H1 (cell line): Measurements from ENCODE around the gene FAT3. TPM values are rescaled to one million over a fixed set of nuclear protein-coding genes. Genes with fewer than 3 reads are reported as not detected.

Experiments used
- ATF2 ChIP-seq: IDR thresholded peaks from 2 replicates; pipeline ENCODE4 v1.6.1; 2012; ENCODE audit warnings: low read length, inconsistent platforms
- BCL11A ChIP-seq, 2 experiments: IDR thresholded peaks; one replicate each; pipeline ENCODE4 v1.6.1; 2011; ENCODE audit warnings: low read depth in 2 of 2, low read length in 2 of 2, mild to moderate bottlenecking in 2 of 2
- EZH2 ChIP-seq: fragments of 200-600 bp; sonication (generic); IDR thresholded peaks from 2 replicates; pipeline ENCODE4 v1.7.1; 2012; ENCODE audit warnings: low read depth, mild to moderate bottlenecking, moderate library complexity, low read length, inconsistent platforms; ENCODE audit not compliant: severe bottlenecking
- GABPA ChIP-seq: IDR thresholded peaks from 2 replicates; pipeline ENCODE4 v1.6.1; 2011; ENCODE audit warnings: mild to moderate bottlenecking, low read length, moderate library complexity, borderline replicate concordance; ENCODE audit not compliant: insufficient read depth
- HDAC2 ChIP-seq, 2 experiments: fragments of 300-600 bp in 1 of 2; sonication (generic) in 1 of 2; IDR thresholded peaks; 2 replicates each; pipeline ENCODE4 v1.6.1; 2011 to 2012; ENCODE audit warnings: low read depth in 2 of 2, low read length in 2 of 2, mild to moderate bottlenecking in 2 of 2, moderate library complexity in 2 of 2, borderline replicate concordance in 1 of 2, inconsistent platforms in 1 of 2
- JUN ChIP-seq: IDR thresholded peaks from 2 replicates; pipeline ENCODE4 v1.6.1; 2011; ENCODE audit warnings: low read depth, mild to moderate bottlenecking, improper control_type of control experiment, low read length
- KDM4A ChIP-seq: IDR thresholded peaks from one replicate; pipeline ENCODE4 v1.7.1; 2012; ENCODE audit warnings: low read depth, mild to moderate bottlenecking, moderate library complexity, low read length, inconsistent platforms; ENCODE audit not compliant: severe bottlenecking
- NANOG ChIP-seq: IDR thresholded peaks from 2 replicates; pipeline ENCODE4 v1.6.1; 2011; ENCODE audit warnings: low read length, low read depth, mild to moderate bottlenecking, inconsistent platforms; ENCODE audit not compliant: insufficient read depth, poor library complexity, severe bottlenecking
- RAD21 ChIP-seq, 2 experiments: IDR thresholded peaks in 1 of 2; conservative IDR thresholded peaks in 1 of 2; 2 replicates each; pipeline ENCODE4 v1.6.1; 2011; ENCODE audit warnings: low read depth in 2 of 2, low read length in 2 of 2, improper control_type of control experiment in 1 of 2, inconsistent platforms in 1 of 2, mild to moderate bottlenecking in 1 of 2, moderate library complexity in 1 of 2
- SIRT6 ChIP-seq: IDR thresholded peaks from one replicate; pipeline ENCODE4 v1.7.1; 2012; ENCODE audit warnings: low read length, inconsistent platforms
- SRF ChIP-seq: IDR thresholded peaks from 2 replicates; pipeline ENCODE4 v1.6.1; 2011; ENCODE audit warnings: mild to moderate bottlenecking, low read depth, low read length, moderate library complexity
- TAF1 ChIP-seq: IDR thresholded peaks from 2 replicates; pipeline ENCODE4 v1.6.1; 2011; ENCODE audit warnings: mild to moderate bottlenecking, low read depth, low read length
- TAF7 ChIP-seq: optimal IDR thresholded peaks from 2 replicates; pipeline ENCODE3; 2011; ENCODE audit warnings: low read depth, mild to moderate bottlenecking, inconsistent platforms, low read length, moderate library complexity, borderline replicate concordance
- TBP ChIP-seq: IDR thresholded peaks from 2 replicates; pipeline ENCODE4 v1.6.1; 2011; ENCODE audit warnings: low read depth, low read length, improper control_type of control experiment
- TEAD4 ChIP-seq: IDR thresholded peaks from 2 replicates; pipeline ENCODE4 v1.6.1; 2012; ENCODE audit warnings: low read depth, low read length, inconsistent platforms, mixed read lengths
- polyA plus RNA-seq, 7 experiments: library from polyadenylated mRNA; depleted of rRNA in 3 of 7; stranded (reverse) in 5 of 7; unstranded in 2 of 7; fragments of >200 nt in 5 of 7; fragments of 200-250 nt in 2 of 7; gene quantifications; 1 replicate in 5 of 7; 2 replicates in 1 of 7; 4 replicates in 1 of 7; pipeline versions ENCODE4 v1.2.1 to v1.2.3, GENCODE V29; 2011 to 2013; ENCODE audit warnings: missing spikeins in 2 of 7, mixed read lengths in 2 of 7
- total RNA-seq: library from RNA; stranded (reverse); fragmentation: NEBNext Ultra II Directional; extraction: Animal tissue kit (Norgen Biotek cat#: 25700); gene quantifications from 2 replicates; pipeline ENCODE4 v1.2.1, GENCODE V29; 2021
- TF ChIP-seq, protein P1 (sequence below), 3 experiments: IDR thresholded peaks; 1 replicate in 2 of 3; 2 replicates in 1 of 3; pipeline versions ENCODE4 v1.5.1 to v1.6.1; 2011; ENCODE audit warnings: low read length in 3 of 3, mild to moderate bottlenecking in 3 of 3, inconsistent platforms in 2 of 3, low read depth in 1 of 3, moderate library complexity in 1 of 3; ENCODE audit not compliant: insufficient read depth in 1 of 3; ENCODE audit errors: control extremely low read depth in 1 of 3
- TF ChIP-seq, protein P2 (sequence below): IDR thresholded peaks from 2 replicates; pipeline ENCODE4 v1.6.1; 2011; ENCODE audit warnings: low read depth, mild to moderate bottlenecking, low read length; ENCODE audit not compliant: insufficient read depth

FAT3 gene
- total and polyA plus RNA-seq, 2 of the 8 experiments (the other 6 are each of a cell fraction or from before 2014, with no cell fraction given), result 7.2 to 18.4 TPM

DNA sequence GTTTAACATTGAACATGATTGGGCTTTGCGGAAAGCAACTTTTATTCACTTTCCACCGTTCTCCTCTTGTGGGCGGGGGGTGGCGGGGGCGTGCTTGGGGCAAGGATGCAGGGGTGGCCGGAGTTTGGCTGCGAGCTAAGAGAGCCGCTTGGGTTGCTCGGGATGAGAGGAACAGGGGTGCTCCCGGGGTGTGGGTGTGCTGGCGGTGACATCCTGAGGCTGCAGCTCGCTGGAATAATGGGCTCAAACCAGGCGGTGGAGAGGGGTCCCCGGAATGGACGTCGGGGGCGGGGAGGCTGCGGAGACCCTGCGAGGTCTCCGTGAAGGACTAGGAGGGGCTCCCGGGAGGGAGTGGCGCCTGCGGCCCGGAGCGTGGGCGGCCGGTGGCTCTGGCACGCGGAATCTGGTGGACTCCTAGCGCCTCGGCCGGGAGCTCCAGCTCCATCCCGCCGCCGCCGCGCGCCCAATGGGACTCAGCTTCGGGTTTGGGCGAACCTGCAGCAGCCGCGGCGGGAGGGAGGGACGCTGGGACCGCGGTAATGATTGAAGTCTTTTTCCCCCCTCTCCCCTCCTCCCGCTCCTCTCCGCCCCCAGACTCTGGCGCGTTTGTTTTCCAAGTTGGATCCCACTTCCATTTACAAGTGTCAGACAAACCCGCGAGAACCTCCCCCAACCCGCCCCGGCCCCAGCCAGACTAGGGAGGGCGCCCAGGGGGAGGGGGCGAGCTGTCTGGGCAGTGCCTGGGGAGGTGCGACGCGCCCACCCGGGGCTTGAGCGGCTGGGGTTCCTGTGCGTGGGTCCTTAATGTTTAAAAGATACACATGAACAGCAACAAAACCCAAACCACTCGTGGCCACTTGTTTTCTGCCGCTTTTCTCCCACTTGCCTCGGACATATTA, 2.0 kb downstream of the FAT3 start (continued):
- 0 out of 4 replicates have a peak, but pooled peaks of 1 of the 2 experiments have one; percentile 22 for TF ChIP-seq HDAC2 (IDR thresholded peaks at IDR 0.05; ENCODE audit: borderline replicate concordance in 1 of 2, low read depth in 2 of 2, low read length in 2 of 2)
- no peak for TF ChIP-seq SRF
- TF ChIP-seq BCL11A (IDR thresholded peaks at IDR 0.05; ENCODE audit: low read depth in 2 of 2, low read length in 2 of 2), result no peak
- TF ChIP-seq RAD21 (IDR thresholded peaks at IDR 0.05 in 1 of 2, conservative IDR thresholded peaks at IDR 0.05 in 1 of 2; ENCODE audit: low read depth in 2 of 2, low read length in 2 of 2), result no peak
- peak; percentile 87 for TF ChIP-seq KDM4A
- TF ChIP-seq, protein P1, sequence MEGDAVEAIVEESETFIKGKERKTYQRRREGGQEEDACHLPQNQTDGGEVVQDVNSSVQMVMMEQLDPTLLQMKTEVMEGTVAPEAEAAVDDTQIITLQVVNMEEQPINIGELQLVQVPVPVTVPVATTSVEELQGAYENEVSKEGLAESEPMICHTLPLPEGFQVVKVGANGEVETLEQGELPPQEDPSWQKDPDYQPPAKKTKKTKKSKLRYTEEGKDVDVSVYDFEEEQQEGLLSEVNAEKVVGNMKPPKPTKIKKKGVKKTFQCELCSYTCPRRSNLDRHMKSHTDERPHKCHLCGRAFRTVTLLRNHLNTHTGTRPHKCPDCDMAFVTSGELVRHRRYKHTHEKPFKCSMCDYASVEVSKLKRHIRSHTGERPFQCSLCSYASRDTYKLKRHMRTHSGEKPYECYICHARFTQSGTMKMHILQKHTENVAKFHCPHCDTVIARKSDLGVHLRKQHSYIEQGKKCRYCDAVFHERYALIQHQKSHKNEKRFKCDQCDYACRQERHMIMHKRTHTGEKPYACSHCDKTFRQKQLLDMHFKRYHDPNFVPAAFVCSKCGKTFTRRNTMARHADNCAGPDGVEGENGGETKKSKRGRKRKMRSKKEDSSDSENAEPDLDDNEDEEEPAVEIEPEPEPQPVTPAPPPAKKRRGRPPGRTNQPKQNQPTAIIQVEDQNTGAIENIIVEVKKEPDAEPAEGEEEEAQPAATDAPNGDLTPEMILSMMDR (IDR thresholded peaks at IDR 0.05; ENCODE audit: control extremely low read depth in 1 of 3, insufficient read depth in 1 of 3, low read depth in 1 of 3, low read length in 3 of 3), result no peak
- TF ChIP-seq TBP, result no peak
- no peak for TF ChIP-seq EZH2
- no peak for TF ChIP-seq GABPA
- TF ChIP-seq SIRT6, result no peak
- TF ChIP-seq ATF2, result no peak
- TF ChIP-seq JUN, result no peak
- 0 out of 2 replicates have a peak, but pooled peaks have one; percentile 31 for TF ChIP-seq TAF1
- TF ChIP-seq NANOG, result no peak
- no peak for TF ChIP-seq TEAD4
- TF ChIP-seq TAF7, result no peak
- TF ChIP-seq, protein P2, sequence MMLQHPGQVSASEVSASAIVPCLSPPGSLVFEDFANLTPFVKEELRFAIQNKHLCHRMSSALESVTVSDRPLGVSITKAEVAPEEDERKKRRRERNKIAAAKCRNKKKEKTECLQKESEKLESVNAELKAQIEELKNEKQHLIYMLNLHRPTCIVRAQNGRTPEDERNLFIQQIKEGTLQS, result no peak
